GM12878 (cell line): ENCODE results near the gene G6PC1. TPM values are rescaled to one million over a fixed set of nuclear protein-coding genes. Genes with fewer than 3 reads are reported as not detected.
A peak's percentile ranks its signal among the peaks of the same experiment; 100 is the strongest.

Experiments
- ATAC-seq: fragments of 200-7000 bp; cut with Tn5 transposase; 3 replicates; pipeline ENCODE4 v1.9.1; 2020; ENCODE audit warnings: mild to moderate bottlenecking, moderate library complexity
- BruUV-seq: library from RNA; stranded (reverse); fragments of 400-500 nt; replicated peaks from 2 replicates; lab custom pipeline; 2021; lab: Mats Ljungman, UMichigan
- CTCF ChIA-PET: fragments of 300-600 bp; sonication (Branson Sonifier 250); formaldehyde crosslinking; extraction: SDS; loops from one replicate; lab custom pipeline; 2021; ENCODE audit warnings: inconsistent platforms; lab: Yijun Ruan, JAX
- POLR2A ChIA-PET: fragments of 350-600 bp; formaldehyde crosslinking; extraction: SDS; loops from one replicate; lab custom pipeline; 2021; ENCODE audit warnings: inconsistent platforms; lab: Charles Lee
- RAD21 ChIA-PET: fragments of 300-600 bp; sonication (Branson Sonifier 250); formaldehyde crosslinking; loops from one replicate; lab custom pipeline; 2023; ENCODE audit warnings: antibody characterized with exemption; ENCODE audit not compliant: unreplicated experiment; lab: Charles Lee
- SMC1A ChIA-PET: fragments of 300-600 bp; sonication (Branson Sonifier 250); formaldehyde crosslinking; loops from one replicate; lab custom pipeline; 2023; ENCODE audit not compliant: unreplicated experiment, uncharacterized antibody; lab: Charles Lee
- DNase-seq: peaks from one replicate; pipeline ENCODE4 v3.0.0-alpha.2; 2011; ENCODE audit warnings: low read depth, low spot score
- FAIRE-seq: peaks from 3 replicates; lab custom pipeline; 2011; peaks lifted over from hg19 to GRCh38; lab: Jason Lieb, UNC
- H2AFZ ChIP-seq: 2 replicates; pipeline ENCODE4 v1.6.0; 2011; ENCODE audit warnings: low read depth, low read length, control low read depth; ENCODE audit not compliant: control insufficient read depth
- H3K27ac ChIP-seq: 2 replicates; pipeline ENCODE4 v1.5.1; 2011; ENCODE audit warnings: control low read depth; ENCODE audit not compliant: control insufficient read depth, insufficient read depth
- H3K27me3 ChIP-seq, 2 experiments: replicated peaks in 1 of 2; 2 replicates each; pipeline versions ENCODE4 v1.6.0 to v1.6.1; 2011; ENCODE audit warnings: low read length in 1 of 2; ENCODE audit not compliant: control insufficient read depth in 2 of 2, insufficient read depth in 2 of 2
- H3K36me3 ChIP-seq, 2 experiments: 2 replicates each; pipeline ENCODE4 v1.5.1; 2011; ENCODE audit warnings: low read length in 1 of 2; ENCODE audit not compliant: control insufficient read depth in 2 of 2, insufficient read depth in 2 of 2
- H3K4me1 ChIP-seq: 2 replicates; pipeline ENCODE4 v1.6.1; 2011; ENCODE audit warnings: mild to moderate bottlenecking, low read length, moderate library complexity, mixed read lengths; ENCODE audit not compliant: control insufficient read depth, insufficient read depth
- H3K4me2 ChIP-seq: 2 replicates; pipeline ENCODE4 v1.6.0; 2011; ENCODE audit warnings: control low read depth; ENCODE audit not compliant: control insufficient read depth, insufficient read depth
- H3K4me3 ChIP-seq: fragments of 200-600 bp; sonication (generic); 2 replicates; pipeline ENCODE4 v1.5.1; 2016
- H3K79me2 ChIP-seq: 2 replicates; pipeline ENCODE4 v1.6.0; 2011; ENCODE audit warnings: low read length; ENCODE audit not compliant: control insufficient read depth, insufficient read depth
- H3K9ac ChIP-seq: 2 replicates; pipeline ENCODE4 v1.8.0; 2011; ENCODE audit warnings: low read length, control low read depth, mixed read lengths; ENCODE audit not compliant: control insufficient read depth, insufficient read depth
- H3K9me3 ChIP-seq: replicated peaks from 3 replicates; pipeline ENCODE4 v1.5.1; 2011; ENCODE audit warnings: mild to moderate bottlenecking, low read length; ENCODE audit not compliant: control insufficient read depth, insufficient read depth
- H4K20me1 ChIP-seq: 2 replicates; pipeline ENCODE4 v1.6.0; 2011; ENCODE audit not compliant: control insufficient read depth, insufficient read depth
- ATF7 ChIP-seq: fragments of 450-650 bp; IDR thresholded peaks from 2 replicates; pipeline ENCODE4 v1.6.1; 2016; ENCODE audit warnings: low read depth, mild to moderate bottlenecking
- CTCF ChIP-seq, 3 experiments: IDR thresholded peaks in 2 of 3; conservative IDR thresholded peaks in 1 of 3; 2 replicates each; pipeline ENCODE4 v1.5.1; 2011; ENCODE audit warnings: low read depth in 3 of 3, low read length in 3 of 3, mild to moderate bottlenecking in 3 of 3, control low read depth in 2 of 3, moderate library complexity in 2 of 3, inconsistent platforms in 1 of 3, mixed read lengths in 1 of 3; ENCODE audit not compliant: control insufficient read depth in 2 of 3, insufficient read depth in 1 of 3; ENCODE audit errors: extremely low read depth in 1 of 3
- CUX1 ChIP-seq: IDR thresholded peaks from 2 replicates; pipeline ENCODE4 v1.6.1; 2012; ENCODE audit warnings: improper control_type of control experiment, low read depth, low read length; ENCODE audit not compliant: insufficient replicate concordance
- GATAD2B ChIP-seq: fragments of 450-650 bp; conservative IDR thresholded peaks from 2 replicates; pipeline ENCODE4 v1.6.1; 2017; ENCODE audit warnings: low read depth, mild to moderate bottlenecking, moderate library complexity
- MEF2A ChIP-seq: IDR thresholded peaks from 2 replicates; pipeline ENCODE4 v1.6.1; 2011; ENCODE audit warnings: low read depth, mild to moderate bottlenecking, low read length, moderate library complexity; ENCODE audit not compliant: insufficient read depth
- RAD21 ChIP-seq: IDR thresholded peaks from 2 replicates; pipeline ENCODE4 v1.6.1; 2011; ENCODE audit warnings: mild to moderate bottlenecking, low read depth, low read length, moderate library complexity; ENCODE audit not compliant: insufficient read depth
- SMC3 ChIP-seq: IDR thresholded peaks from 2 replicates; pipeline ENCODE4 v1.6.1; 2011; ENCODE audit warnings: low read length, improper control_type of control experiment, borderline replicate concordance
- TARDBP ChIP-seq: IDR thresholded peaks from 2 replicates; pipeline ENCODE4 v1.6.1; 2016; ENCODE audit warnings: borderline replicate concordance
- YY1 ChIP-seq: IDR thresholded peaks from 2 replicates; pipeline ENCODE4 v1.6.1; 2011; ENCODE audit warnings: low read depth, mild to moderate bottlenecking, low read length
- WGBS: methylation state at CpG from one replicate; pipeline ENCODE4 v1.1.6; 2016; ENCODE audit warnings: low lambda C conversion rate; ENCODE audit not compliant: insufficient replicate concordance, insufficient coverage; ENCODE audit errors: missing lambda C conversion rate; 5-methylcytosine and 5-hydroxymethylcytosine counted together
- in situ Hi-C: fragments of 300-500 bp; cut with MboI; formaldehyde crosslinking; loops from 9 replicates; pipeline ENCODE4 v1.14.3; 2018; ENCODE audit warnings: mixed read lengths
- intact Hi-C: fragments of 100-400 bp; cut with micrococcal nuclease; formaldehyde crosslinking; loops from one replicate; pipeline ENCODE4 v1.14.2; 2022; ENCODE audit not compliant: unreplicated experiment
- polyA plus RNA-seq, 11 experiments: library from polyadenylated mRNA; depleted of rRNA in 4 of 11; unstranded in 6 of 11; stranded (reverse) in 5 of 11; fragments of >200 nt; fragmentation: Nextera tagmentation in 4 of 11; fragmentation: Illumina TruSeq in 1 of 11; extraction: Ambion mirVana in 4 of 11; extraction: Trizol in 1 of 11; gene quantifications; 1 replicate in 1 of 11; 2 replicates in 10 of 11; pipeline versions ENCODE4 v1.2.1 to v1.2.3, GENCODE V29; 2011 to 2016; ENCODE audit warnings: inconsistent platforms in 2 of 11, missing spikeins in 2 of 11, low read depth in 1 of 11
- total RNA-seq, 4 experiments: library from RNA; depleted of rRNA in 3 of 4; stranded (reverse); fragments of >200 nt in 3 of 4; fragmentation: Illumina TruSeq in 1 of 4; extraction: Trizol in 1 of 4; gene quantifications; 2 replicates each; pipeline versions ENCODE4 v1.2.1 to v1.2.3, GENCODE V29; 2013 to 2021

The G6PC1 gene
- total and polyA plus RNA-seq, 10 of the 15 experiments (the other 5 are each of a cell fraction or from before 2014, with no cell fraction given) = not detected

- TF ChIP-seq CUX1 (no peak), ATF7 (no peak)
These were observed 28.9 kb downstream of the G6PC1 start (continued) for GRCh38 chr17:42929497-42929844.

GRCh38 chr17:42937712-42938596 is 37.4 kb downstream of the G6PC1 start:
- no peak for DNase-seq
- Histone ChIP-seq H3K27me3 (no peaks in the 10 kb centered on the region), H3K79me2 (no peaks in the 10 kb centered on the region), H3K9me3 (no peaks in the 10 kb centered on the region), H3K4me3 (no peak overlapping the region), H3K4me2 (no peak overlapping the region), H4K20me1 (no peaks in the 10 kb centered on the region), H3K9ac (no peak overlapping the region), H3K27ac (no peak overlapping the region), H2AFZ (no peak overlapping the region), H3K4me1 (no peaks in the 10 kb centered on the region), H3K36me3 (no peaks in the 10 kb centered on the region)
- in situ Hi-C loops = loop anchor here (10.0 kb wide), 1 partner anchor 213 kb away; no protein-coding TSS in a partner anchor
- ChIA-PET SMC1A (interaction anchor here (0.6 to 2.8 kb wide), 9 partner anchors 10 to 359 kb away, joined by 3 to 9 read pairs (median 4); partner anchors contain the start of gene RPL27), POLR2A (no interaction called here), CTCF (interaction anchor here (0.6 to 3.1 kb wide), 11 partner anchors 9 to 402 kb away, joined by 3 to 13 read pairs (median 3); partner anchors contain the start of genes NAGLU, RPL27 and VPS25), RAD21 (interaction anchor here (1.7 to 1.9 kb wide), 2 partner anchors 9 to 60 kb away, joined by 4 read pairs; partner anchors contain the start of gene RPL27)
- no TSS peak for BruUV-seq
- TF ChIP-seq MEF2A (no peak), RAD21 (peak; percentile 83), CTCF (IDR thresholded peaks at IDR 0.05 in 2 of 3, conservative IDR thresholded peaks at IDR 0.05 in 1 of 3; ENCODE audit: control insufficient read depth in 2 of 3, extremely low read depth in 1 of 3, insufficient read depth in 1 of 3, low read depth in 3 of 3, low read length in 3 of 3) (peak; percentile 57 to 79 (median 58)), SMC3 (peak; percentile 68), GATAD2B (no peak), YY1 (0 out of 2 replicates have a peak, but pooled peaks have one; percentile 28), TARDBP (no peak)
- intact Hi-C loops = loop anchor here (2.0 to 10.0 kb wide), 3 partner anchors 95 to 363 kb away; partner anchors contain the start of gene PSMC3IP
- FAIRE-seq = peak; percentile 71
- peak; percentile 90 for ATAC-seq
- 42% methylated on average over 9 of the region's 9 CpGs for WGBS
